HCEC 1CT (cell line): ENCODE measurements around the gene LY86.

Experiments
- DNase-seq: peaks from one replicate; pipeline ENCODE4 v3.0.0-alpha.2; 2017

LY86 gene

DNA sequence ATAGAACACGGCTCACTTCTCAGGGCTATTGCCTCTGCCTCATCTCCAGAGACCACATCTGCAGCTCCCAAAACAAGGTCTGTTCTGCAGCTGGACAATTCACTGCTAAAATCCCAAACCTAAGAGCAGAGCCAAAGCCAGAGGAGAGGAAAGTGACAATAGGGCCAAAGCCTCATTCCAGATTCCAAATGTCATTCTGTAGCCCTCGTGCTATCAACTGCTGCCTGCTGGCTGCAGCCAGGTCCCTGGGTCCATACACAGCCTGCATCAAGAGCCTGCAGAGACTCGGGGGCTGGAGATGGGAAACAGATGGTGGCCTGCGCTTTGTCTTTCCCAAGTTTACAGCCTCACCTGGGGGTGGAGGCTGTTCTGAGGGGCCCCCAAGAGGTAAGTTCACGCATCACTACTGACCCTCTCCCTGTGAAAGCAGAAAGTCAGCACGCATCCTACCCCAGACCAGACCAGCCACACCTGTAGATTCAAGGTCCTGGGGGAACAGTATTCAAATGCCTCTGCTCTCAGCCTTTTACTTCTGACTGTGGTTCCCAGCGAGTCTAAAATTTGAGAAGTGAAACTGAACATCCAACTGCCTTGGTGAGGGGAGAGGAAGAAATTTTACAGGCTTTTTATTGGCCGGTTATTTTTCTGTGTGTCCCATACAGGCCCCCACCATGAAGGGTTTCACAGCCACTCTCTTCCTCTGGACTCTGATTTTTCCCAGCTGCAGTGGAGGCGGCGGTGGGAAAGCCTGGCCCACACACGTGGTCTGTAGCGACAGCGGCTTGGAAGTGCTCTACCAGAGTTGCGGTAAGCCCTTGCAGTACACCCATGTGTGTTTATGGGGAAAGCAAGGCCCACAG is at the start of gene LY86:
Gene LY86 (plus strand): TSS at position 657 of the 860 bp plus-strand sequence. CDS start 15 bp downstream, at position 672.
- no peak for DNase-seq

DNA sequence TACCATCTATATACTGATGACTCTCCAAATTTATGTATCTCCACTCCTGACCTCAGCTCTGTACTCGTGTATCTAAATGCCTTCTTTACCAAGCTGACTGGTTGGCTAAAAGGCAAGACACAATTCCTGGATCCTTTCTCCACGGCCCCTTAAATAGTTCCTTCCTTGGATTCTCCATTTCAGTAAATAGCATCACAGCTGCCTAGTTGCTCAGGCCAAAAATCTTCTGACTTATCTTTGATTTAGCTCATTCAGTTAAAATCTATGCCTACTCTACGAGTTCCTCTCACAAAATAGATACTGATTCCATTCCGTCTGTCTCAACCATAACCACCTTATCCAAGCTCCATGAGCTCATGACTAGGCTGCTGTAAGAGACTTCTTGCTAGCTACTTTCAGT is 49.5 kb upstream of the LY86 start:
- no peak for DNase-seq

GRCh38 chr6:6542357-6542756 is 46.2 kb upstream of the LY86 start:
- DNase-seq = no peak

- no peak for DNase-seq
Observed at GRCh38 chr6:6543181-6543879, 45.2 kb upstream of the LY86 start.

DNA sequence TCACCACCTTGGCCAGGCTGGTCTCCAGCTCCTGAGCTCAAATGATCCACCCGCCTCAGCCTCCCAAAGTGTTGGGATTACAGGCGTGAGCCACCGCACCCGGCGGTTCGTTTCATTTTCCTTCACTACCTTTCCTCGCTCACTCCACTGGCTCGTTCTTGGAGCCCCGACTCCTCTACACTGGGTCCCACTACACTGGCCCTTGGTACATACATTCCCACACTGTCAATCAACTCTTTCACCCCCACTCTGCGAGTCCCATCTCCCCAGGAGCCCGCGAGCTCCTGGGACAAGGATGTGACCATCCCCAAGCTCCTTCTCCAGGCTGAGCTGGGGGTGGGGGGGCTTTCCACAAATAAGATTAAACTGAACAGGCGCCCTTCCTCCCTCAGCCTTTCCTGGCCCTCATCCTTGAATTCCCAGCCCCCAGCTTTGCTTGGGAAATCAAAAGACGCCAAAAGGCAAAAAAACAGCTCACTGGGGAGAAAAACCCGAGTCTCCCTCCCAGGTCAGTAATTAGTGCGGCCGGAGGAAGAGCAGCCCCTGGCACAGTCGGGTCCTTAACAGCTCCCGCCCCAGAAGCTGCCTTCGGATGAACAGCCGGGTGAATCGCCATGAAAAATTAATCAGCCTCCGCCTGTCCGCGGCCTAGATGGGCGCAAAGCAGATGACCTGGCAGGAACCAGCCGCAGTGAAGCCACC is 42.8 kb upstream of the LY86 start:
- no peak for DNase-seq

DNA sequence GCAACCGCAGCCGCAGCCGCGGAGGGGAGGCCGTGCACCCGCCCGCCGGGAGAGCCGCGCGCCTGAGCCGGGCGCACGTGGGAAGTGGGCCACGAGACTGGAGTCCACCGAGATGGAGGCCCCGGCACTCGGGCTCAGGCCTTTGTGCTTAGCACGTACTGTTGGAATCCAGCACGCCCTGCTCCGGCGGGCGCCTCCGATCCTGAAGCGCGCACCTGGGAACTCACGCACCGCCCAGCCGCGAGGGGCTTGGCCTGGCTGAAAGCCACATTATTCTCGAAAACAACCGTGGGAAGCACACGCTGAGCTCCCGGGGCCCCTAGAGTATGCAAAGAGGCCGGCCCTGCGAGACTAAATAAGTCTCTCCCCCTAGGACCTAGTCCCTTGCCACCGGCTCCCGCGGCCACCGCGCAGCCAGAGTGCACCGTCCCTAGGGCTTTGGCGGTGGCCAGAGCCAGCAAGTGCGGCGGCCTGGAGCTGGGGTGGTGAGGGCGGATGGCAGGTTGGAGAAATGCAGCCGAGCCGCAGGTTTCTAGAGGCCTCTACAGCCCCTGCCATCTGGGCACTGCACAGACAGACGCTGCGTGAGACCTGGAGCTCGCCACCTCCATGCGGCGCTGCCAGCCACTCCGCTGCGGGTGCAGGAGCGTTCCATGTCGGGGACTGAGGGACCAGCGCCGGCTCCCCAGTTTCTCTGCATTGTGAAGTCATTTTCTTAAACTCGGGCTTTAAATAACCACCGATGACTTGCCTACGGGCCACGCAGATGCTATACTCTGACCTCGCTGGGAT is 42.0 kb upstream of the LY86 start:
- DNase-seq = no peak

GRCh38 chr6:6547110-6547879 is 41.2 kb upstream of the LY86 start:
- DNase-seq = peak; percentile 45

GRCh38 chr6:6556161-6556737 is 32.3 kb upstream of the LY86 start:
- DNase-seq = no peak

DNA sequence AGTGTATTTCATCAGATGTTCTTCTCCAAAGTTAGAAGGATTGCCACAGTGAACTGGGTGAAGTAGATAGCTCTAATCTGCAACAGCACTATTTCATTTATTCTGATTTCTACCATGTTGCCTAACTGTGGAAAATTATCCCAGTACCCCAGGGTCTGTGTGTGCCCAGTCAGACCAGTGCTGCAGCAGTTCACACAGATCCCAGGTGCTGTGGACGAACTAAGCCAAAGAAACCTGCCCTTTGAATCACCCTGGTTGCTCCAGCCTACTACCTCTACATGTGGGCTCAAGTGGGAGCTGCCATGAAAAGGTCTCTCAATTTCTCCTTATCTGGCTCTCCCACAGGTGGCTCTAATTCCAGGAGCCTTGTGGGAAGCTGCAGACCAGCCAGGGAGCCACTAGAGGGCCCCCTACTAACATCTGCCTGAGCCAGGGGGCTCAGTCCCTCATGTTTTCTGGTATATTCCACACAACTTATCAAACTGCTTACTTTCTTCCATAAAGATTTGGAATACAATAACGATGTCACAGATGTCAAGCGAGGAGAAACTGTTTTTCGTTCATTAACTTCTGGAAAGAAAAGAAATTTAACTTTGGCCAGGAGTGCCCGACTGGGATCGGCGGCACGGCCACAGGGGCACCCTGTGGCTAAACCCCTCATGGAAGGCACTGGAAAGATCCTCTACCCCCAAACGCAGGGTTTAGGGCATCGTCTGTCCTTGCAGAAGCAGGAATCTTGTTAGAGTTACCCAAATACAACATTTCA is 31.6 kb upstream of the LY86 start:
- no peak for DNase-seq

DNA sequence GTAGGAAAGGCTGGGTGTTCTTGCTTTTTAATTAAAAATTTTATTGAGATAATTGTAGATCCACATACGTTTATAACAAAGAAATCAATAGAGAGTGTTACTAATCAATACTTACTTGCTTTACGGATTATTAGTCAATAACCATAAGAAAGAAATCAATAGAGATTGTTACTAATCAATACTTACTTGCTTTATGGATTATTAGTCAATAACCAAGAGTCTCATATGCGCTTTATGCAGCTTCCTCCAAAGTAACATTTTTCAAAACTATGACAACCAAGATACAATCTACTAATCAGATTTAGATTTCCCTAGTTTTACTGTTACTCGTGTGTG is 31.0 kb upstream of the LY86 start:
- no peak for DNase-seq

DNA sequence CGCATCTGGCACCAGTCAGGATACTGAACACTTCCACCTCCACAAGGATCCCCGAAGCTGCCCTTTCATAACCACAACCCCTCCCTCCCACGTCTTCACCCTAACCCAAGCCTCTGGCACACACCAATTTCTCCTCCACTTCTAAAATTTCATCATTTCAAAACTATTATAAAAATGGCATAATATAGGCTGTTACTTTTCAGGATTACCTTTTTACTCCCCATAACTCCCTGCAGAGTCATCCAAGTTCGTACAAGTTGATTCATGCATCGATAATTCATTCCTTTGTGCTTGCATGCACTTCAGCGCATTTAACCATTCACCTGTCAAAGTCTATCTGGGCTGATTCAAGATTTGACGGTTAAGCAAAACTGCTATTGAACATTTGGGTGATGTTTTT is 30.6 kb upstream of the LY86 start:
- no peak for DNase-seq

DNA sequence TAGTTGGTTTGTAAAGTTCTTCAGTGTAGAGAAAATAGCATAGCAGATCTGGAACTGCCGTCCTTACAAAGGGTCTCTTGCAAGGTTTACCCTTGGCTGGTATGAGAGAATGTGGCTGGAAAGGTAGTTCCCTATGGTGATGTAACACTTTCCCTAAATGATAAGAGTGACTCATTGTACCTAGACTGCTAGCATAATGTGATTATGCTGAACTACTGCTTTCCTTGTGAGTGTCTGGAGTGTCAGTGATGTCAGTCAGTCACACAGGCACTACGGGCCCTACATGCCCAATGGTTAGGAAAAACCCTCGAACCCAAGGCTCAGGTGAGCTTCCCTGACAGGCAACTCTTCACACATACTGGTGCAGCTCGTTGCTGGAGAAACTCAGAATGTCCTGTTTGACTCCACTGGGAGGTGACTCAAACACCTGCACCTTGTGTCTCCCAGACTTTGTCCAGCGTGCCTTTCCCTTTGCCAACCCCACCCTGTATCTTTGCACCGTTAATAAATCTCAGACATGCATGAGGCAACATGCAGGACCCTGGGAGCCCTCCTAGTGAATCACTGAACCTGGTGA is 28.4 kb upstream of the LY86 start:
- DNase-seq = no peak

GRCh38 chr6:6560909-6561308 is 27.6 kb upstream of the LY86 start:
- DNase-seq = no peak

DNA sequence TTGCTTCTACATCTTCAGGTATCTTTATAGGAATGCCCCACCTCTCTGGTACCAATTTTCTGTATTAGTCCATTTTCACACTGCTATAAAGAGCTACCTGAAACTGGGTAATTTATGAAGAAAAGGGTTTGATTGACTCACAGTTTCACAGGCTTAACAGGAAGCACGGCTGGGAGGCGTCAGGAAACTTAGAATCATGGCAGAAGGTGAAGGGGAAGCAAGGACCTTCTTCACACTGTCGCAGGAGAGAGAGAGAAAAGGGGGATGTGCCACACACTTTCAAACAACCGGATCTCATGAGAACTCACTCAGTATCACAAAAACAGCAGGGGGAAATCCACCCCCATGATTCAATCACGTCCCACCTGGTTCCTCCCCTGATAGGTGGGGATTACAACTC is 24.4 kb upstream of the LY86 start:
- DNase-seq = no peak

GRCh38 chr6:6565069-6565468 is 23.5 kb upstream of the LY86 start:
- no peak for DNase-seq

DNA sequence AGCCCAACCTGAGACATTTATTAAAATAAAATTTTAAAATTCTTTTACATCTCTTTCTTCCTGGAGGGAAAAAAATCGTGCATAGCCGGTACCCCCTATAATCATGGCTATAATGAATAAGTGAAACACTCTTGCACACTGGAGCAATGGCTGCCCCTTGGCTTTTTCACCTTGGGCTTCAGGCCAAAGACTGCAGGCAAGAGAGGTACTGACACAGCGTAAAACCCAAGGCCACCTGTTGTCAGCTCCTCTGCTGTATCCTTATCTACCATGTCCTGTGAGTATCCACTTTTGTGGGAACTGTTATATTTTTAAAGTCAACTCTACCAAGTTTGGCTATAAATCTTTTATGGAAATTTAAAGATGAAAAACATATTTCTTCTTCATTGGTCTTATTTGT is 23.0 kb upstream of the LY86 start:
- no peak for DNase-seq

GRCh38 chr6:6566766-6567165 is 21.8 kb upstream of the LY86 start:
- no peak for DNase-seq

- DNase-seq = no peak
Observed at GRCh38 chr6:6569096-6569810, 19.3 kb upstream of the LY86 start.

GRCh38 chr6:6569811-6570164 is 18.7 kb upstream of the LY86 start:
- no peak for DNase-seq
